Transverse colon (tissue), 4 donors: ENCODE data around the gene TIMM10B.

Source experiments
- CTCF ChIP-seq, 5 experiments: fragments of 200-600 bp in 3 of 5; fragments of 450-650 bp in 2 of 5; sonication (generic) in 3 of 5; IDR thresholded peaks; 1 replicate in 2 of 5; 2 replicates in 3 of 5; pipeline ENCODE4 v1.5.1; 2016 to 2017; ENCODE audit warnings: antibody characterized with exemption in 5 of 5, inconsistent platforms in 3 of 5, mild to moderate bottlenecking in 2 of 5, moderate library complexity in 1 of 5
- EP300 ChIP-seq: sonication (generic); formaldehyde crosslinking; IDR thresholded peaks from one replicate; pipeline ENCODE4 v1.6.1; 2017; ENCODE audit warnings: antibody characterized with exemption, low read depth
- POLR2A ChIP-seq: fragments of 450-650 bp; IDR thresholded peaks from one replicate; pipeline ENCODE4 v1.6.1; 2016; ENCODE audit warnings: antibody characterized with exemption, mild to moderate bottlenecking, moderate library complexity
- POLR2AphosphoS5 ChIP-seq, 3 donors: sonication (generic); formaldehyde crosslinking; IDR thresholded peaks; one replicate each; pipeline ENCODE4 v1.6.1; 2016; ENCODE audit warnings: antibody characterized with exemption in 3 of 3

GRCh38 chr11:6476571-6476970, 4.7 kb upstream of the TIMM10B start:
- no peak for TF ChIP-seq CTCF (IDR thresholded peaks at IDR 0.05)
- TF ChIP-seq POLR2AphosphoS5 (IDR thresholded peaks at IDR 0.05): no peak
- no peak for TF ChIP-seq POLR2A
- TF ChIP-seq EP300: no peak
